HCT116 (cell line): ENCODE data around the gene SENP3. TPM values are rescaled to one million over a fixed set of nuclear protein-coding genes. Genes with fewer than 3 reads are reported as not detected.

ENCODE experiments used
- ATAC-seq: fragments of 200-7000 bp; cut with Tn5 transposase; 2 replicates; pipeline ENCODE4 v1.9.1; 2020; ENCODE audit warnings: mild to moderate bottlenecking, moderate library complexity
- BruUV-seq: library from RNA; stranded (reverse); fragments of 400-500 nt; replicated peaks from 2 replicates; lab custom pipeline; 2021; lab: Mats Ljungman, UMichigan
- CTCF ChIA-PET: fragments of 300-600 bp; sonication (Branson Sonifier 250); formaldehyde crosslinking; loops from one replicate; lab custom pipeline; 2021; ENCODE audit warnings: antibody characterized with exemption; lab: Charles Lee
- POLR2A ChIA-PET: fragments of 300-600, 350-600 bp; sonication (Branson Sonifier 250); formaldehyde crosslinking; loops from one replicate; lab custom pipeline; 2021; ENCODE audit warnings: antibody characterized with exemption; lab: Charles Lee
- RAD21 ChIA-PET, 2 experiments: fragments of 300-600 bp; sonication (Branson Sonifier 250); formaldehyde crosslinking; loops; one replicate each; lab custom pipeline; 2023; ENCODE audit warnings: low total read pairs in 2 of 2; ENCODE audit not compliant: uncharacterized antibody in 2 of 2, unreplicated experiment in 2 of 2, low non-redundant PET in 1 of 2; lab: Charles Lee
- DNase-seq: peaks from one replicate; pipeline ENCODE4 v3.0.0-alpha.2; 2010; ENCODE audit warnings: low read depth, low spot score
- H2AFZ ChIP-seq: fragments of 200-600 bp; shearing (Covaris generic), sonication (generic); 2 replicates; pipeline ENCODE4 v1.6.1; 2017; ENCODE audit warnings: low read depth, mixed run types, mixed read lengths, antibody characterized with exemption, low read length; ENCODE audit not compliant: poor library complexity, severe bottlenecking
- H3K27ac ChIP-seq: 2 replicates; pipeline ENCODE4 v1.5.1; 2012; ENCODE audit warnings: low read depth, low read length
- H3K27me3 ChIP-seq: fragments of 200-600 bp; sonication (generic); 2 replicates; pipeline ENCODE4 v1.6.1; 2016; ENCODE audit warnings: mixed run types, low read length, mixed read lengths; ENCODE audit not compliant: insufficient read depth
- H3K36me3 ChIP-seq, 2 experiments: fragments of 200-500 bp in 1 of 2; fragments of 200-600 bp in 1 of 2; sonication (Bioruptor generic) in 1 of 2; sonication (generic) in 1 of 2; 2 replicates each; pipeline versions ENCODE4 v1.5.1 to v1.6.1; 2014 to 2016; ENCODE audit warnings: low read length in 2 of 2, inconsistent platforms in 1 of 2, mixed read lengths in 1 of 2, mixed run types in 1 of 2; ENCODE audit not compliant: insufficient read depth in 2 of 2, control insufficient read depth in 1 of 2
- H3K4me1 ChIP-seq, 2 experiments: fragments of 200-600 bp in 1 of 2; sonication (generic) in 1 of 2; 2 replicates each; pipeline versions ENCODE4 v1.5.1 to v1.6.1; 2012 to 2017; ENCODE audit warnings: low read length in 2 of 2, inconsistent platforms in 1 of 2, mild to moderate bottlenecking in 1 of 2, mixed read lengths in 1 of 2, mixed run types in 1 of 2, moderate library complexity in 1 of 2; ENCODE audit not compliant: insufficient read depth in 2 of 2, control insufficient read depth in 1 of 2
- H3K4me2 ChIP-seq: fragments of 200-600 bp; sonication (generic); 2 replicates; pipeline ENCODE4 v1.6.1; 2017; ENCODE audit warnings: mixed run types, low read length, mixed read lengths
- H3K4me3 ChIP-seq, 2 experiments: fragments of 200-600 bp in 1 of 2; sonication (generic) in 1 of 2; replicated peaks in 1 of 2; 2 replicates each; pipeline ENCODE4 v1.5.1; 2011 to 2016; ENCODE audit warnings: low read length in 2 of 2, control low read depth in 1 of 2, low read depth in 1 of 2, mild to moderate bottlenecking in 1 of 2, mixed read lengths in 1 of 2, mixed run types in 1 of 2
- H3K79me2 ChIP-seq: fragments of 200-600 bp; sonication (generic); 2 replicates; pipeline ENCODE4 v1.6.1; 2017; ENCODE audit warnings: mild to moderate bottlenecking, mixed run types, low read length, moderate library complexity, mixed read lengths; ENCODE audit not compliant: insufficient read depth
- H3K9ac ChIP-seq: fragments of 200-600 bp; sonication (generic); 2 replicates; pipeline ENCODE4 v1.6.1; 2016; ENCODE audit warnings: low read length, mixed read lengths
- H3K9me2 ChIP-seq: fragments of 200-600 bp; sonication (generic), shearing (Covaris generic); 2 replicates; pipeline ENCODE4 v1.6.1; 2017; ENCODE audit warnings: mixed run types, mild to moderate bottlenecking, moderate library complexity; ENCODE audit not compliant: insufficient read depth
- H3K9me3 ChIP-seq, 2 experiments: fragments of 200-500 bp in 1 of 2; fragments of 200-600 bp in 1 of 2; sonication (Bioruptor generic) in 1 of 2; sonication (generic) in 1 of 2; 2 replicates each; pipeline ENCODE4 v1.6.1; 2014 to 2017; ENCODE audit warnings: low read length in 2 of 2, mixed read lengths in 2 of 2, inconsistent platforms in 1 of 2, low read depth in 1 of 2, mild to moderate bottlenecking in 1 of 2, mixed run types in 1 of 2, moderate library complexity in 1 of 2; ENCODE audit not compliant: control insufficient read depth in 1 of 2, insufficient read depth in 1 of 2
- H4K20me1 ChIP-seq: fragments of 200-600 bp; sonication (generic), shearing (Covaris generic); 2 replicates; pipeline ENCODE4 v1.6.1; 2017; ENCODE audit warnings: mixed run types, mild to moderate bottlenecking, moderate library complexity; ENCODE audit not compliant: insufficient read depth
- CBX3 ChIP-seq: IDR thresholded peaks from 2 replicates; pipeline ENCODE4 v1.6.1; 2012; ENCODE audit warnings: low read depth
- CEBPB ChIP-seq: IDR thresholded peaks from 2 replicates; pipeline ENCODE4 v1.6.1; 2012; ENCODE audit warnings: low read depth
- EGR1 ChIP-seq: IDR thresholded peaks from 2 replicates; pipeline ENCODE4 v1.6.1; 2012; ENCODE audit warnings: low read depth
- EZH2phosphoT487 ChIP-seq: fragments of 200-600 bp; IDR thresholded peaks from 2 replicates; pipeline ENCODE4 v1.6.1; 2018; ENCODE audit warnings: antibody characterized with exemption, borderline replicate concordance
- JUND ChIP-seq: IDR thresholded peaks from 2 replicates; pipeline ENCODE4 v1.6.1; 2012
- REST ChIP-seq: IDR thresholded peaks from 2 replicates; pipeline ENCODE4 v1.6.1; 2012; ENCODE audit warnings: low read depth
- TCF7L2 ChIP-seq: IDR thresholded peaks from 2 replicates; pipeline ENCODE4 v1.7.0; 2011; ENCODE audit warnings: borderline replicate concordance, inconsistent platforms; ENCODE audit not compliant: insufficient read depth, insufficient read length; ENCODE audit errors: extremely low read depth
- ZBTB33 ChIP-seq: IDR thresholded peaks from 2 replicates; pipeline ENCODE4 v1.6.1; 2011; ENCODE audit warnings: mild to moderate bottlenecking, low read length, moderate library complexity; ENCODE audit not compliant: insufficient replicate concordance; ENCODE audit errors: extremely low read depth
- ZFX ChIP-seq: fragments of 450-650 bp; IDR thresholded peaks from 2 replicates; pipeline ENCODE4 v1.6.1; 2017
- intact Hi-C: fragments of 100-400 bp; cut with micrococcal nuclease; formaldehyde crosslinking; loops from 2 replicates; pipeline ENCODE4 v1.10.0; 2022
- total RNA-seq: library from RNA; stranded (reverse); gene quantifications from one replicate; pipeline ENCODE4 v1.2.1, GENCODE V29; 2021; ENCODE audit not compliant: unreplicated experiment
- TF ChIP-seq, protein P1 (sequence below): IDR thresholded peaks from 2 replicates; pipeline ENCODE4 v1.6.1; 2012
- TF ChIP-seq, protein P2 (sequence below), 3 experiments: fragments of 200-600 bp in 1 of 3; sonication (generic) in 1 of 3; IDR thresholded peaks in 2 of 3; conservative IDR thresholded peaks in 1 of 3; 2 replicates each; pipeline ENCODE4 v1.5.1; 2012 to 2017; ENCODE audit warnings: low read depth in 2 of 3, low read length in 2 of 3, antibody characterized with exemption in 1 of 3, borderline replicate concordance in 1 of 3, control low read depth in 1 of 3, mild to moderate bottlenecking in 1 of 3, mixed read lengths in 1 of 3, mixed run types in 1 of 3, moderate library complexity in 1 of 3; ENCODE audit not compliant: insufficient read depth in 1 of 3

SENP3 gene
- total RNA-seq, 1 experiment from 2014 or later = 73.8 TPM

GRCh38 chr17:7549401-7550055 lies 12.2 kb upstream of the SENP3 start:
- Histone ChIP-seq H3K4me1 (peaks cover 6 to 16% of the 10 kb centered on the region in 2 experiments), H3K4me2 (peak overlapping the region; percentile 94), H2AFZ (peak overlapping the region; percentile 74), H3K79me2 (no peaks in the 10 kb centered on the region), H3K9me3 (no peaks in the 10 kb centered on the region), H3K4me3 (peak overlapping the region; percentile 63 to 70), H4K20me1 (no peaks in the 10 kb centered on the region), H3K9me2 (no peaks in the 10 kb centered on the region), H3K27ac (peak overlapping the region; percentile 59; the same call in 1 of the 2 replicates), H3K36me3 (no peaks in the 10 kb centered on the region), H3K27me3 (no peaks in the 10 kb centered on the region), H3K9ac (peak overlapping the region; percentile 61)
- no peak for DNase-seq
- no TSS peak for BruUV-seq
- peak; percentile 76 for ATAC-seq
- intact Hi-C loops = no loop called here
- RAD21 ChIA-PET = no interaction called here
- TF ChIP-seq EGR1 = peak; percentile 80
- TF ChIP-seq ZFX = 0 out of 2 replicates have a peak, but pooled peaks have one; percentile 40
- TF ChIP-seq CEBPB = no peak
- CTCF ChIA-PET = interaction anchor here (0.7 to 0.9 kb wide), 2 partner anchors 11 to 31 kb away, joined by 3 to 5 read pairs; no protein-coding TSS in a partner anchor
- POLR2A ChIA-PET = interaction anchor here (0.6 kb wide), 1 partner anchor 145 kb away, joined by 3 read pairs; the partner anchor contains the start of gene TMEM256

DNA sequence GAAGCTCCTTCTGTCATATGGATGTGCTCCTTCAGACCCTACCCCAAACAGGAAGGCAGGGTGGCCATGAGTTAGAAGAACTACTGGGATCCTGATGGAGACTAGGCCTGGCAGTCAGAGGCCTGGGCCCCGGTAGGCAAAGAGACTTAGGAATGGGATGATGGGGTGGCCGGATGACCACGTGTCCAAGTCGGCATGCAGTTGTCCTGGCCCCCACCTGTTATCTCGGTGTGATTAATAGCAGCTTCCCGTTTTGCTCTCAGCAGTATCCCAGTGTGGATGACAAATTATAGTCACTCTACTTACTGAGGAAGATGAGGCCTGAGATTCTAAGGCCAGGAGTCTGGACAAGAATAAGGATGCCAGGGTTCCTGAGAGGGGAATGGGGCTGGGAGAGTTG lies 11.4 kb upstream of the SENP3 start:
- BruUV-seq = no TSS peak
- Histone ChIP-seq H3K27me3 (no peaks in the 10 kb centered on the region), H3K27ac (no peak overlapping the region), H3K4me2 (no peak overlapping the region), H3K4me1 (peaks cover 6 to 16% of the 10 kb centered on the region in 2 experiments), H3K9me2 (no peaks in the 10 kb centered on the region), H3K9me3 (no peaks in the 10 kb centered on the region), H3K36me3 (no peaks in the 10 kb centered on the region), H3K9ac (no peak overlapping the region), H3K79me2 (no peaks in the 10 kb centered on the region), H2AFZ (no peak overlapping the region), H4K20me1 (no peaks in the 10 kb centered on the region), H3K4me3 (no peak overlapping the region)
- ChIA-PET CTCF (no interaction called here), POLR2A (no interaction called here), RAD21 (no interaction called here)
- DNase-seq (no peak), ATAC-seq (no peak)
- intact Hi-C loops = no loop called here
- TF ChIP-seq CBX3 = no peak
- no peak for TF ChIP-seq TCF7L2
- no peak for TF ChIP-seq REST
- TF ChIP-seq, protein P1, sequence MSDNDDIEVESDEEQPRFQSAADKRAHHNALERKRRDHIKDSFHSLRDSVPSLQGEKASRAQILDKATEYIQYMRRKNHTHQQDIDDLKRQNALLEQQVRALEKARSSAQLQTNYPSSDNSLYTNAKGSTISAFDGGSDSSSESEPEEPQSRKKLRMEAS = no peak
- TF ChIP-seq EZH2phosphoT487 = no peak
- no peak for TF ChIP-seq JUND
- no peak for TF ChIP-seq ZBTB33
- TF ChIP-seq, protein P2, sequence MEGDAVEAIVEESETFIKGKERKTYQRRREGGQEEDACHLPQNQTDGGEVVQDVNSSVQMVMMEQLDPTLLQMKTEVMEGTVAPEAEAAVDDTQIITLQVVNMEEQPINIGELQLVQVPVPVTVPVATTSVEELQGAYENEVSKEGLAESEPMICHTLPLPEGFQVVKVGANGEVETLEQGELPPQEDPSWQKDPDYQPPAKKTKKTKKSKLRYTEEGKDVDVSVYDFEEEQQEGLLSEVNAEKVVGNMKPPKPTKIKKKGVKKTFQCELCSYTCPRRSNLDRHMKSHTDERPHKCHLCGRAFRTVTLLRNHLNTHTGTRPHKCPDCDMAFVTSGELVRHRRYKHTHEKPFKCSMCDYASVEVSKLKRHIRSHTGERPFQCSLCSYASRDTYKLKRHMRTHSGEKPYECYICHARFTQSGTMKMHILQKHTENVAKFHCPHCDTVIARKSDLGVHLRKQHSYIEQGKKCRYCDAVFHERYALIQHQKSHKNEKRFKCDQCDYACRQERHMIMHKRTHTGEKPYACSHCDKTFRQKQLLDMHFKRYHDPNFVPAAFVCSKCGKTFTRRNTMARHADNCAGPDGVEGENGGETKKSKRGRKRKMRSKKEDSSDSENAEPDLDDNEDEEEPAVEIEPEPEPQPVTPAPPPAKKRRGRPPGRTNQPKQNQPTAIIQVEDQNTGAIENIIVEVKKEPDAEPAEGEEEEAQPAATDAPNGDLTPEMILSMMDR (IDR thresholded peaks at IDR 0.05 in 2 of 3, conservative IDR thresholded peaks at IDR 0.05 in 1 of 3; ENCODE audit: borderline replicate concordance in 1 of 3, insufficient read depth in 1 of 3, low read depth in 2 of 3, low read length in 2 of 3) = no peak
